ENCODE data around the gene TAS1R3.

Gene TAS1R3

DNA sequence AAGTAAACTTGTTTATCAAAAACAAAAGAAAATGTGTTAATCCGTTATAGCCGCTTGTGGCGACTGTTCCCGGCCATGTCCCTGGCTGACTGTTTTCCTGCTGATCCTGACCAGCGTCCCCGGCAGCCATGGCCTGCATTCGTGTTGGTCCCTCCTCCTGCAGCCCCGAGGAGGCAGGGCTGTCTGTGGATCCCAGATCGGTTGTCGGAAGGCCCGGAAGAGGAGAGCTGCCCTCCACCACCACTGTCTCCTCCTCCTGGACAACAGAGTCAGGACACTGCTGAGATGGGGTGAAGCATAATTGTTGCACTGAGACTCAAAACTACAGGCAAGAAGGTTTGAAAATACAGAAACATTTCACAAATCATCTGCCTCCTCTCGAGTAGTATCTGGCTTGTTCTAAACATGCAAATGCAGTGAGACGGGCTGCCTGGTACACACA is 30.9 kb downstream of the TAS1R3 start:
- TF ChIP-seq CEBPB (IDR thresholded peaks at IDR 0.05) (no peak), NFIC (IDR thresholded peaks at IDR 0.05) (no peak), YY1 (IDR thresholded peaks at IDR 0.05; ENCODE audit: low read depth) (no peak), EP300 (IDR thresholded peaks at IDR 0.05; ENCODE audit: borderline replicate concordance) (no peak), CREB1 (IDR thresholded peaks at IDR 0.05; ENCODE audit: low read depth) (no peak), ZBTB7A (IDR thresholded peaks at IDR 0.05; ENCODE audit: low read depth) (no peak), EGR1 (IDR thresholded peaks at IDR 0.05) (no peak), RAD21 (IDR thresholded peaks at IDR 0.05; ENCODE audit: low read depth) (no peak), FOXM1 (IDR thresholded peaks at IDR 0.05; ENCODE audit: borderline replicate concordance, low read depth) (no peak), TCF12 (IDR thresholded peaks at IDR 0.05; ENCODE audit: low read depth) (no peak), TEAD4 (IDR thresholded peaks at IDR 0.05) (no peak), TAF1 (IDR thresholded peaks at IDR 0.05; ENCODE audit: low read depth) (no peak)

DNA sequence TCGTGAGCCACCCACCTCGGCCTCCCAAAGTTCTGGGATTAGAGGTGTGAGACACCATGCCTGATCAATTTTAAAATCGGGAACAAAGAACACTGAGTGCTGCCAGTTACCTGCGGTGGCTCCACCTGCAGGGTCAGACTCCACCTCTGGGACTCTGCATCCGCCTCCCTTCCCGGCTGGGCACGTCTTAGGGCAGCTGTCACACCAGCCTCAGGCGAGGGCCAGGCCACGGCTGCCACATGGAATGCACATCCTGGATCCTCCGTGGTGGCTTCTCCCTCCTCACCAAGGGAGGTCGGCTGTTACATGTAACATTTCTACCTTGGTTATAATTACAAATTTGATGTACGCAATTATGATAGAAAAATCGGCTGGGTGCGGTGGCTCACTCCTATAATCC is 33.2 kb downstream of the TAS1R3 start:
- TF ChIP-seq CREB1 (IDR thresholded peaks at IDR 0.05; ENCODE audit: low read depth) (no peak), NFIC (IDR thresholded peaks at IDR 0.05) (no peak), YY1 (IDR thresholded peaks at IDR 0.05; ENCODE audit: low read depth) (no peak)

DNA sequence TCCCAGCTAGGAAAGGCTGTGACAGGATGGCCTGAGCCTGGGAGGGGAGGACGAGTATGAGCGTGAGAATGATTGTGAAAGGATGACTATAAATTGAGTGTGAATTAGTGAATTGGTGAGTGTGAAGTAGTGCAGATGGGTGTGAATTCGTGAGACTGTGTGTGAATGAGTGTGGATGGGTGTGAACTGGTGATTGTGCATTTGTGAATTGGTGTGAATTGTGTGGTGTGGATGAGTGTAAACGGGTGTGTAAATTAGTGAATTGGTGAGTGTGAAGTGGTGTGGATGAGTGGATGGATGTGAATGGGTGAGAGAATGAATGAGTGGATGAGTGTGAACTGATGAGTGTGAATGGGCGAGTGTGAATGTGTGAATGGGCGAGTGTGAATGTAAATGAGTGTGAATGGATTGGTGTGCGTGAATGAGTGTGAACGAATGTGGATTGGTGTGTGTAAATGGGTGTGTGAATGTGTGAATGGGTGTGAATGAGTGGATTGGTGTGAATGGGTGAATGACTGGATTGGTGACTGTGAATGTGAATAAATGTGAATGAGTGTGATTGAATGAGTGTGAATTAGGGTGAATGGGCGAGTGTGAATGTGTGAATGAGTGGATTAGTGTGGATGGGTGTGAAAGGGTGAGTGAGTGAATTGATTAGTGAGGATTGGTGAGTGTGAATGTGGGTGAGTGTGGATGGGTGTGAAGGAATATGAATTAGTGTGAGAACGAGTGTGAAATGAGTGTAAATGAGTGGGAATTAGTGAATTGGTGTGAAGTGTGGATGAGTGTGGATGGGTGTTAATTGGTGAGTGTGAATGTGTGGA is 35.0 kb downstream of the TAS1R3 start:
- TF ChIP-seq NFIC (IDR thresholded peaks at IDR 0.05) (no peak), TEAD4 (IDR thresholded peaks at IDR 0.05) (no peak), TCF12 (IDR thresholded peaks at IDR 0.05; ENCODE audit: low read depth) (no peak), RAD21 (IDR thresholded peaks at IDR 0.05; ENCODE audit: low read depth) (no peak), FOXM1 (IDR thresholded peaks at IDR 0.05; ENCODE audit: borderline replicate concordance, low read depth) (no peak), YY1 (IDR thresholded peaks at IDR 0.05; ENCODE audit: low read depth) (no peak), TAF1 (IDR thresholded peaks at IDR 0.05; ENCODE audit: low read depth) (no peak), EP300 (IDR thresholded peaks at IDR 0.05; ENCODE audit: borderline replicate concordance) (no peak), CREB1 (IDR thresholded peaks at IDR 0.05; ENCODE audit: low read depth) (no peak), EGR1 (IDR thresholded peaks at IDR 0.05) (no peak), CEBPB (IDR thresholded peaks at IDR 0.05) (no peak), ZBTB7A (IDR thresholded peaks at IDR 0.05; ENCODE audit: low read depth) (no peak), REST (IDR thresholded peaks at IDR 0.05; ENCODE audit: low read depth) (no peak), MAX (IDR thresholded peaks at IDR 0.05) (no peak)
- TF ChIP-seq, protein P1, sequence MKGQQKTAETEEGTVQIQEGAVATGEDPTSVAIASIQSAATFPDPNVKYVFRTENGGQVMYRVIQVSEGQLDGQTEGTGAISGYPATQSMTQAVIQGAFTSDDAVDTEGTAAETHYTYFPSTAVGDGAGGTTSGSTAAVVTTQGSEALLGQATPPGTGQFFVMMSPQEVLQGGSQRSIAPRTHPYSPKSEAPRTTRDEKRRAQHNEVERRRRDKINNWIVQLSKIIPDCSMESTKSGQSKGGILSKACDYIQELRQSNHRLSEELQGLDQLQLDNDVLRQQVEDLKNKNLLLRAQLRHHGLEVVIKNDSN (IDR thresholded peaks at IDR 0.05): no peak

GRCh38 chr1:1366699-1367066 is 35.6 kb downstream of the TAS1R3 start:
- TF ChIP-seq ZBTB7A (IDR thresholded peaks at IDR 0.05; ENCODE audit: low read depth) (no peak), EGR1 (IDR thresholded peaks at IDR 0.05) (no peak), RAD21 (IDR thresholded peaks at IDR 0.05; ENCODE audit: low read depth) (no peak), TAF1 (IDR thresholded peaks at IDR 0.05; ENCODE audit: low read depth) (no peak), FOXM1 (IDR thresholded peaks at IDR 0.05; ENCODE audit: borderline replicate concordance, low read depth) (no peak), REST (IDR thresholded peaks at IDR 0.05; ENCODE audit: low read depth) (no peak), YY1 (IDR thresholded peaks at IDR 0.05; ENCODE audit: low read depth) (no peak), MAX (IDR thresholded peaks at IDR 0.05) (no peak), EP300 (IDR thresholded peaks at IDR 0.05; ENCODE audit: borderline replicate concordance) (no peak), NFIC (IDR thresholded peaks at IDR 0.05) (no peak), TCF12 (IDR thresholded peaks at IDR 0.05; ENCODE audit: low read depth) (no peak), CREB1 (IDR thresholded peaks at IDR 0.05; ENCODE audit: low read depth) (no peak), TEAD4 (IDR thresholded peaks at IDR 0.05) (no peak), CEBPB (IDR thresholded peaks at IDR 0.05) (no peak)
- TF ChIP-seq, protein P1 (IDR thresholded peaks at IDR 0.05): no peak

GRCh38 chr1:1367315-1367714 is 36.2 kb downstream of the TAS1R3 start:
- TF ChIP-seq CREB1 (IDR thresholded peaks at IDR 0.05; ENCODE audit: low read depth) (no peak), TCF12 (IDR thresholded peaks at IDR 0.05; ENCODE audit: low read depth) (no peak), NFIC (IDR thresholded peaks at IDR 0.05) (no peak), EGR1 (IDR thresholded peaks at IDR 0.05) (no peak), YY1 (IDR thresholded peaks at IDR 0.05; ENCODE audit: low read depth) (no peak), EP300 (IDR thresholded peaks at IDR 0.05; ENCODE audit: borderline replicate concordance) (no peak), REST (IDR thresholded peaks at IDR 0.05; ENCODE audit: low read depth) (no peak), ZBTB7A (IDR thresholded peaks at IDR 0.05; ENCODE audit: low read depth) (no peak), CEBPB (IDR thresholded peaks at IDR 0.05) (no peak)
- TF ChIP-seq, protein P1 (IDR thresholded peaks at IDR 0.05): no peak
